ENCODE measurements around the gene FXYD7. TPM values are rescaled to one million over a fixed set of nuclear protein-coding genes. Genes with fewer than 3 reads are reported as not detected.

FXYD7 gene
- total RNA-seq, 2 experiments from 2014 or later = 0.50 to 6.1 TPM

DNA sequence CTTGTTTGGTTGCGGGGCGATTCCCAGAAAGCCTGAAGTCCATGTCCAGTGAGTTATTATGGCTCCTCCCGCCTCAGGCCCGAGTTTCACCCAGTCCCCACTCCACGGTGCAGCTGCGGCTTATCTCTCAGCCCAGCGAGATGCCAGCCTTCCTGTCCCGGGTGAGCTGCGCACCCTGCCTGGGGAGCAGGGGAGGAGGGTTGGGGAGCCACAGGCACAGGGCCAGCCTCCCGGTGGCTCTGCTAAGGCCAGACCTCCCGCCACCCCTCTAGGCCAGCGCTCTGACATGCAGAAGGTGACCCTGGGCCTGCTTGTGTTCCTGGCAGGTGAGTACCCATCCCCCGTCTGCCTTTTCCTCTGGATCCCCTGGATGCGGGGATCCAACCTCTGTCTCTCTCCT lies 24.0 kb upstream of the FXYD7 start:
- no TSS peak for BruUV-seq (replicated peaks)
- no peak for DNase-seq (ENCODE audit: low spot score)
- Histone ChIP-seq H2AFZ (ENCODE audit: low read length) (no peak overlapping the region), H3K27ac (ENCODE audit: low read depth, low read length, poor library complexity, severe bottlenecking) (no peak overlapping the region), H4K20me1 (ENCODE audit: insufficient read depth, low read length) (no peaks in the 10 kb centered on the region), H3K79me2 (ENCODE audit: insufficient read depth, low read depth, low read length) (no peaks in the 10 kb centered on the region), H3K9me2 (ENCODE audit: insufficient read depth, low read length) (no peaks in the 10 kb centered on the region), H3K9me3 (ENCODE audit: low read length) (no peaks in the 10 kb centered on the region), H3K4me1 (ENCODE audit: insufficient read depth, low read length, poor library complexity, severe bottlenecking) (peaks cover 2% of the 10 kb centered on the region), H3K4me3 (ENCODE audit: low read depth, low read length, poor library complexity, severe bottlenecking) (no peak overlapping the region), H3K36me3 (ENCODE audit: insufficient read depth, low read length) (no peaks in the 10 kb centered on the region), H3K4me2 (ENCODE audit: low read length) (no peak overlapping the region)
- ChIA-PET POLR2A (no interaction called here), CTCF (ENCODE audit: unreplicated experiment) (no interaction called here)
- TF ChIP-seq, protein P1, sequence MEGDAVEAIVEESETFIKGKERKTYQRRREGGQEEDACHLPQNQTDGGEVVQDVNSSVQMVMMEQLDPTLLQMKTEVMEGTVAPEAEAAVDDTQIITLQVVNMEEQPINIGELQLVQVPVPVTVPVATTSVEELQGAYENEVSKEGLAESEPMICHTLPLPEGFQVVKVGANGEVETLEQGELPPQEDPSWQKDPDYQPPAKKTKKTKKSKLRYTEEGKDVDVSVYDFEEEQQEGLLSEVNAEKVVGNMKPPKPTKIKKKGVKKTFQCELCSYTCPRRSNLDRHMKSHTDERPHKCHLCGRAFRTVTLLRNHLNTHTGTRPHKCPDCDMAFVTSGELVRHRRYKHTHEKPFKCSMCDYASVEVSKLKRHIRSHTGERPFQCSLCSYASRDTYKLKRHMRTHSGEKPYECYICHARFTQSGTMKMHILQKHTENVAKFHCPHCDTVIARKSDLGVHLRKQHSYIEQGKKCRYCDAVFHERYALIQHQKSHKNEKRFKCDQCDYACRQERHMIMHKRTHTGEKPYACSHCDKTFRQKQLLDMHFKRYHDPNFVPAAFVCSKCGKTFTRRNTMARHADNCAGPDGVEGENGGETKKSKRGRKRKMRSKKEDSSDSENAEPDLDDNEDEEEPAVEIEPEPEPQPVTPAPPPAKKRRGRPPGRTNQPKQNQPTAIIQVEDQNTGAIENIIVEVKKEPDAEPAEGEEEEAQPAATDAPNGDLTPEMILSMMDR (conservative IDR thresholded peaks at IDR 0.05; ENCODE audit: low read length) = no peak
- TF ChIP-seq EZH2phosphoT487 (IDR thresholded peaks at IDR 0.05; ENCODE audit: borderline replicate concordance, low read depth, low read length) = no peak
- intact Hi-C loops (cut with micrococcal nuclease; ENCODE audit: unreplicated experiment) = no loop called here

DNA sequence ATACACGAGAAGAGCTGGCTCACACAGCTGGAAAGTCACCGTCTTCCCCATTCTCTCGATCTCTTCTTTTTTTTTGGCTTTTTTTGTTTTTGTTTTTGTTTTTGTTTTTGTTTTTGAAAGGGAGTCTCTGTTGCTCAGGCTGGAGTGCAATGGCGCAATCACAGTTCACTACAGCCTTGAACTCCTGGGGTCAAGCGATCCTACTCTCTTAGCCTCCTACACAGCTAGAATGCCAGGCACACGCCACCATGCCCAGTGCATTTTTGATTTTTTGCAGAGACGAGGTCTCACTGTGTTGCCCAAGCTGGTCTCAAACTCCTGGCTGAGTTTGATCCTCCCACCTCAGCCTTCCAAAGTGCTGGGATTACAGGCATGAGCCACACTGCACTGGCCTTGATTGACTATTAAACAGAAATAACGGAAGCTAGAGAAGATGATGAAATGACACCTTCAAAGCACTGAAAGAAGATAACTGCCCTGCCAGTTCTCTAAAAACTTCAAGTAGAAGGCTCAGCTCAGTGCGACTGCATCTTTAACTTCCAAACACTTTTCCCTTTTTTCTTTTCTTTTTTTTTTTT lies 23.4 kb upstream of the FXYD7 start:
- Histone ChIP-seq H3K4me1 (ENCODE audit: insufficient read depth, low read length, poor library complexity, severe bottlenecking) (peaks cover 7% of the 10 kb centered on the region), H3K27ac (ENCODE audit: low read depth, low read length, poor library complexity, severe bottlenecking) (no peak overlapping the region), H3K79me2 (ENCODE audit: insufficient read depth, low read depth, low read length) (no peaks in the 10 kb centered on the region), H3K9me2 (ENCODE audit: insufficient read depth, low read length) (no peaks in the 10 kb centered on the region), H2AFZ (ENCODE audit: low read length) (no peak overlapping the region), H3K4me3 (ENCODE audit: low read depth, low read length, poor library complexity, severe bottlenecking) (no peak overlapping the region), H3K4me2 (ENCODE audit: low read length) (no peak overlapping the region), H4K20me1 (ENCODE audit: insufficient read depth, low read length) (no peaks in the 10 kb centered on the region), H3K9me3 (ENCODE audit: low read length) (no peaks in the 10 kb centered on the region), H3K36me3 (ENCODE audit: insufficient read depth, low read length) (no peaks in the 10 kb centered on the region)
- ChIA-PET CTCF (ENCODE audit: unreplicated experiment) (no interaction called here), POLR2A (no interaction called here)
- no peak for DNase-seq (ENCODE audit: low spot score)
- TF ChIP-seq, protein P1 (conservative IDR thresholded peaks at IDR 0.05; ENCODE audit: low read length) = no peak
- no peak for TF ChIP-seq EZH2phosphoT487 (IDR thresholded peaks at IDR 0.05; ENCODE audit: borderline replicate concordance, low read depth, low read length)
- BruUV-seq (replicated peaks) = no TSS peak
- intact Hi-C loops (cut with micrococcal nuclease; ENCODE audit: unreplicated experiment) = no loop called here

DNA sequence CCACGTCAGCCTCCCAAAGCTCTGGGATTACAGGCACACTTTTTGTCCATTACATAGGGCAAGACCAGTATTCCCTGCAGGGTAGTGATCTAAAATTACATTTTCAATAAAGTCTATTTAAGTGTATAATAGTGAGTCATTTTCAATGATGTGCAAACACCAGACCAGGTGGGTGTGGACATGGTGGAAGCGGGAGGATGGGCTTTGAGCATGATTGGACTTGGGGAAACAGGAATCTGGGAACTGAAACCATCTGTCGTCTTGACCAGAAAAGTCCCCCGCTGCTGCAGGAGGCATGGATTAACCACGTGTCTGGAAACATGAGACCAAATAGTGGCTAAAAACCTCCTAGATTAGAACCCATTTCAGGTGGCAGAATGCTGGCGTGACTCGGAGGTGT lies 22.6 kb upstream of the FXYD7 start:
- Histone ChIP-seq H3K79me2 (ENCODE audit: insufficient read depth, low read depth, low read length) (no peaks in the 10 kb centered on the region), H3K9me3 (ENCODE audit: low read length) (no peaks in the 10 kb centered on the region), H3K36me3 (ENCODE audit: insufficient read depth, low read length) (no peaks in the 10 kb centered on the region), H2AFZ (ENCODE audit: low read length) (no peak overlapping the region), H3K4me2 (ENCODE audit: low read length) (no peak overlapping the region), H3K4me3 (ENCODE audit: low read depth, low read length, poor library complexity, severe bottlenecking) (no peak overlapping the region), H3K27ac (ENCODE audit: low read depth, low read length, poor library complexity, severe bottlenecking) (no peak overlapping the region), H3K9me2 (ENCODE audit: insufficient read depth, low read length) (no peaks in the 10 kb centered on the region), H3K4me1 (ENCODE audit: insufficient read depth, low read length, poor library complexity, severe bottlenecking) (peaks cover 13% of the 10 kb centered on the region), H4K20me1 (ENCODE audit: insufficient read depth, low read length) (no peaks in the 10 kb centered on the region)
- CTCF ChIA-PET (ENCODE audit: unreplicated experiment) = interaction anchor here (0.6 kb wide), 1 partner anchor 21 kb away, joined by 3 read pairs; no protein-coding TSS in a partner anchor
- POLR2A ChIA-PET = no interaction called here
- DNase-seq (ENCODE audit: low spot score) = no peak
- intact Hi-C loops (cut with micrococcal nuclease; ENCODE audit: unreplicated experiment) = no loop called here
- BruUV-seq (replicated peaks) = no TSS peak
- TF ChIP-seq, protein P1 (conservative IDR thresholded peaks at IDR 0.05; ENCODE audit: low read length) = no peak
- no peak for TF ChIP-seq EZH2phosphoT487 (IDR thresholded peaks at IDR 0.05; ENCODE audit: borderline replicate concordance, low read depth, low read length)

Data from OCI-LY7 (cell line).